Measurements from ENCODE around the gene PCBD2.

DNA sequence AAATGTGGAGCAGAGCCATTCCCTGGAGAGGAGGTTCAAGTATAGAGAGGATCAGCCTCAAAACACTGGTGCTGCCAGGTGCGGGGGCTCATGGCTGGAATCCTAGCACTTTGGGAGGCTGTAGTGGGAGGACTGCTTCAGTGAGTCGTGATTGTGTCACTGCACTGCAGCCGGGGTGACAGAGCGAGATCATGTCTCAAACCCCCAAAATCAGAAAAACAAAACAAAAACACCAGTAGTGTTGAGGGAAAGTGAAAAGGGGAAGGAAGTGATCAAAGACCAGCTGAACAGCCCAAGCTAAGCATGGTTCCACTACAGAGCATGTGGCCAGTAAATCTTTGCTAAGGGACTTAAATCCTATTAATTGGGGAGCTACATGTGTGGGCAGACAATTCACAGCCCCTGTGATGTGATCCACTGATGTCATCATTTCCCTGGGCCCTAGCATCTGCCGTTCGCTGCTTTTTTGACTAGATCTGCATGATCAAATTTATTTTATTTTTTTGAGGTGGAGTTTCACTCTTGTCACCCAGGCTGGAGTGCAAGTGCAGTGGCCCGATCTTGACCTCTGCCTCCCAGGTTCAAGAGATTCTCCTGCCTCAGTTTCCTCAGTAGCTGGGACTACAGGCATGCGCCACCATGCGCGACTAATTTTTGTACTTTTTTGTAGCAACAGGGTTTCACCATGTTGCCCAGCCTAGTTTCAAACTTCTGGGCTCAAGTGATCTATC is 2.7 kb upstream of the PCBD2 start:
- no peak for TF ChIP-seq EZH2 (IDR thresholded peaks at IDR 0.05; ENCODE audit: low read depth)
- TF ChIP-seq, protein P1, sequence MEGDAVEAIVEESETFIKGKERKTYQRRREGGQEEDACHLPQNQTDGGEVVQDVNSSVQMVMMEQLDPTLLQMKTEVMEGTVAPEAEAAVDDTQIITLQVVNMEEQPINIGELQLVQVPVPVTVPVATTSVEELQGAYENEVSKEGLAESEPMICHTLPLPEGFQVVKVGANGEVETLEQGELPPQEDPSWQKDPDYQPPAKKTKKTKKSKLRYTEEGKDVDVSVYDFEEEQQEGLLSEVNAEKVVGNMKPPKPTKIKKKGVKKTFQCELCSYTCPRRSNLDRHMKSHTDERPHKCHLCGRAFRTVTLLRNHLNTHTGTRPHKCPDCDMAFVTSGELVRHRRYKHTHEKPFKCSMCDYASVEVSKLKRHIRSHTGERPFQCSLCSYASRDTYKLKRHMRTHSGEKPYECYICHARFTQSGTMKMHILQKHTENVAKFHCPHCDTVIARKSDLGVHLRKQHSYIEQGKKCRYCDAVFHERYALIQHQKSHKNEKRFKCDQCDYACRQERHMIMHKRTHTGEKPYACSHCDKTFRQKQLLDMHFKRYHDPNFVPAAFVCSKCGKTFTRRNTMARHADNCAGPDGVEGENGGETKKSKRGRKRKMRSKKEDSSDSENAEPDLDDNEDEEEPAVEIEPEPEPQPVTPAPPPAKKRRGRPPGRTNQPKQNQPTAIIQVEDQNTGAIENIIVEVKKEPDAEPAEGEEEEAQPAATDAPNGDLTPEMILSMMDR (conservative IDR thresholded peaks at IDR 0.05): no peak

All from PC-9 (cell line).